KMS-11 (cell line): ENCODE data around the gene SLC9A9.

Experiments
- H2AFZ ChIP-seq: fragments of 200-600 bp; sonication (generic); 2 replicates; pipeline ENCODE4 v1.6.1; 2016; ENCODE audit warnings: antibody characterized with exemption, mixed run types, low read depth
- H3K27ac ChIP-seq: fragments of 200-600 bp; sonication (generic); 2 replicates; pipeline ENCODE4 v1.6.1; 2016; ENCODE audit warnings: mild to moderate bottlenecking, mixed run types
- H3K27me3 ChIP-seq: fragments of 200-600 bp; sonication (generic); 2 replicates; pipeline ENCODE4 v1.6.1; 2017; ENCODE audit warnings: mild to moderate bottlenecking, low read depth, mixed run types, moderate library complexity; ENCODE audit not compliant: insufficient read depth
- H3K36me3 ChIP-seq: fragments of 200-600 bp; sonication (generic); 2 replicates; pipeline ENCODE4 v1.6.1; 2017; ENCODE audit warnings: mild to moderate bottlenecking, mixed run types; ENCODE audit not compliant: insufficient read depth
- H3K4me1 ChIP-seq: fragments of 200-600 bp; sonication (generic); 2 replicates; pipeline ENCODE4 v1.6.1; 2016; ENCODE audit warnings: mild to moderate bottlenecking, low read depth, mixed run types; ENCODE audit not compliant: poor library complexity, severe bottlenecking
- H3K4me2 ChIP-seq: fragments of 200-600 bp; sonication (generic); 2 replicates; pipeline ENCODE4 v1.7.0; 2016; ENCODE audit warnings: mild to moderate bottlenecking, mixed run types
- H3K4me3 ChIP-seq: fragments of 200-600 bp; sonication (generic); IDR thresholded peaks from 2 replicates; pipeline ENCODE4 v1.6.1; 2017; ENCODE audit warnings: low read depth, low read length, mixed read lengths; ENCODE audit not compliant: insufficient read depth
- H3K79me2 ChIP-seq: fragments of 200-600 bp; sonication (generic); 2 replicates; pipeline ENCODE4 v1.6.1; 2016; ENCODE audit warnings: low read depth, mixed run types; ENCODE audit not compliant: insufficient read depth
- H3K9ac ChIP-seq: fragments of 200-600 bp; sonication (generic); 2 replicates; pipeline ENCODE4 v1.6.1; 2016; ENCODE audit warnings: mild to moderate bottlenecking, mixed run types
- H4K20me1 ChIP-seq: fragments of 200-600 bp; sonication (generic); 2 replicates; pipeline ENCODE4 v1.6.1; 2016; ENCODE audit warnings: mild to moderate bottlenecking, mixed run types; ENCODE audit not compliant: insufficient read depth
- CTCF ChIP-seq: fragments of 200-600 bp; sonication (generic); conservative IDR thresholded peaks from 2 replicates; pipeline ENCODE4 v1.6.1; 2017; ENCODE audit warnings: low read depth, mild to moderate bottlenecking, antibody characterized with exemption, low read length, moderate library complexity, mixed read lengths

The SLC9A9 gene

GRCh38 chr3:143716731-143717130, 131.5 kb downstream of the SLC9A9 start:
- Histone ChIP-seq H3K4me2 (no peak overlapping the region), H3K4me1 (no peaks in the 10 kb centered on the region), H3K27me3 (no peaks in the 10 kb centered on the region), H3K4me3 (no peak overlapping the region), H3K79me2 (no peaks in the 10 kb centered on the region), H3K9ac (no peak overlapping the region), H3K36me3 (no peaks in the 10 kb centered on the region), H4K20me1 (no peaks in the 10 kb centered on the region), H3K27ac (no peak overlapping the region), H2AFZ (no peak overlapping the region)
- no peak for TF ChIP-seq CTCF

- Histone ChIP-seq H4K20me1 (no peaks in the 10 kb centered on the region), H2AFZ (no peak overlapping the region), H3K27ac (no peak overlapping the region), H3K27me3 (no peaks in the 10 kb centered on the region), H3K9ac (no peak overlapping the region), H3K4me1 (no peaks in the 10 kb centered on the region), H3K4me3 (no peak overlapping the region), H3K36me3 (no peaks in the 10 kb centered on the region), H3K79me2 (no peaks in the 10 kb centered on the region), H3K4me2 (no peak overlapping the region)
- TF ChIP-seq CTCF, result no peak
Observed at GRCh38 chr3:143712522-143712921, 135.7 kb downstream of the SLC9A9 start.

GRCh38 chr3:143707848-143708247, 140.4 kb downstream of the SLC9A9 start:
- H3K36me3 ChIP-seq, result no peaks in the 10 kb centered on the region
- no peak overlapping the region for H3K4me3 ChIP-seq
- no peaks in the 10 kb centered on the region for H3K79me2 ChIP-seq
- no peak overlapping the region for H2AFZ ChIP-seq
- no peaks in the 10 kb centered on the region for H3K4me1 ChIP-seq
- H3K27ac ChIP-seq, result no peak overlapping the region
- H4K20me1 ChIP-seq, result no peaks in the 10 kb centered on the region
- no peak overlapping the region for H3K9ac ChIP-seq
- no peak overlapping the region for H3K4me2 ChIP-seq
- H3K27me3 ChIP-seq, result no peaks in the 10 kb centered on the region
- no peak for TF ChIP-seq CTCF

GRCh38 chr3:143700431-143700975, 147.8 kb downstream of the SLC9A9 start:
- no peak for TF ChIP-seq CTCF

More at GRCh38 chr3:143700431-143700975, 147.8 kb downstream of the SLC9A9 start:
- Histone ChIP-seq H3K4me2 (no peak overlapping the region), H3K4me1 (no peaks in the 10 kb centered on the region), H3K4me3 (no peak overlapping the region), H3K27ac (no peak overlapping the region), H4K20me1 (no peaks in the 10 kb centered on the region), H3K36me3 (no peaks in the 10 kb centered on the region), H3K9ac (no peak overlapping the region), H3K79me2 (no peaks in the 10 kb centered on the region), H2AFZ (no peak overlapping the region), H3K27me3 (no peaks in the 10 kb centered on the region)
